ENCODE data around the gene P2RX5. TPM values are rescaled to one million over a fixed set of nuclear protein-coding genes. Genes with fewer than 3 reads are reported as not detected.
A peak's percentile ranks its signal among the peaks of the same experiment; 100 is the strongest.

Gene P2RX5
- total RNA-seq, 1 donor from 2014 or later = 0.30 TPM

DNA sequence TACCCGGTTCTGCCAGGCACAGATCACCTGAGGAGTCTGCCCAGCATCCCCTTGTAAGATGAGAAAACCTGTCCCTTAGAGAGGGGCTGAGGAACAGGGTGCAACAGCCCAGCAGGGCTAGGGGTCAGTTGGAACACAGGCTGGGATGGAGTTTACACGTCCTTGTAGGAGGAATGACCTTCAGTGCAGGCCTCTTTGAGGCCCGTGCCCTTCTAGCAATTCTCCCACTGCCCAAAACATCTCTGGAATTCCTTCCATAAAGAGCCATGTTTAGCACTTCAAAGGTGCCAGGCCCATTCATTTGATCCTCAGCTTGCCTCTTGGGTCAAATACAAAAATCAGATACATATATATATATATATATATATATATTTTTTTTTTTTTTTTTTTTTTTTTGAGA is 54.9 kb downstream of the P2RX5 start:
- Mint-ChIP-seq H3K36me3 (ENCODE audit: low read depth) (peaks cover 4% of the 10 kb centered on the region), H3K4me1 (ENCODE audit: low read depth) (peaks cover 18% of the 10 kb centered on the region), H3K27me3 (ENCODE audit: low read depth) (no peaks in the 10 kb centered on the region), H3K4me3 (ENCODE audit: unreplicated experiment) (no peak overlapping the region), H3K9me3 (ENCODE audit: low read depth) (no peaks in the 10 kb centered on the region), H3K27ac (ENCODE audit: unreplicated experiment) (no peak overlapping the region)
- no peak for DNase-seq (ENCODE audit: low spot score)
- TF ChIP-seq, protein P1, sequence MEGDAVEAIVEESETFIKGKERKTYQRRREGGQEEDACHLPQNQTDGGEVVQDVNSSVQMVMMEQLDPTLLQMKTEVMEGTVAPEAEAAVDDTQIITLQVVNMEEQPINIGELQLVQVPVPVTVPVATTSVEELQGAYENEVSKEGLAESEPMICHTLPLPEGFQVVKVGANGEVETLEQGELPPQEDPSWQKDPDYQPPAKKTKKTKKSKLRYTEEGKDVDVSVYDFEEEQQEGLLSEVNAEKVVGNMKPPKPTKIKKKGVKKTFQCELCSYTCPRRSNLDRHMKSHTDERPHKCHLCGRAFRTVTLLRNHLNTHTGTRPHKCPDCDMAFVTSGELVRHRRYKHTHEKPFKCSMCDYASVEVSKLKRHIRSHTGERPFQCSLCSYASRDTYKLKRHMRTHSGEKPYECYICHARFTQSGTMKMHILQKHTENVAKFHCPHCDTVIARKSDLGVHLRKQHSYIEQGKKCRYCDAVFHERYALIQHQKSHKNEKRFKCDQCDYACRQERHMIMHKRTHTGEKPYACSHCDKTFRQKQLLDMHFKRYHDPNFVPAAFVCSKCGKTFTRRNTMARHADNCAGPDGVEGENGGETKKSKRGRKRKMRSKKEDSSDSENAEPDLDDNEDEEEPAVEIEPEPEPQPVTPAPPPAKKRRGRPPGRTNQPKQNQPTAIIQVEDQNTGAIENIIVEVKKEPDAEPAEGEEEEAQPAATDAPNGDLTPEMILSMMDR (IDR thresholded peaks at IDR 0.05) = no peak

DNA sequence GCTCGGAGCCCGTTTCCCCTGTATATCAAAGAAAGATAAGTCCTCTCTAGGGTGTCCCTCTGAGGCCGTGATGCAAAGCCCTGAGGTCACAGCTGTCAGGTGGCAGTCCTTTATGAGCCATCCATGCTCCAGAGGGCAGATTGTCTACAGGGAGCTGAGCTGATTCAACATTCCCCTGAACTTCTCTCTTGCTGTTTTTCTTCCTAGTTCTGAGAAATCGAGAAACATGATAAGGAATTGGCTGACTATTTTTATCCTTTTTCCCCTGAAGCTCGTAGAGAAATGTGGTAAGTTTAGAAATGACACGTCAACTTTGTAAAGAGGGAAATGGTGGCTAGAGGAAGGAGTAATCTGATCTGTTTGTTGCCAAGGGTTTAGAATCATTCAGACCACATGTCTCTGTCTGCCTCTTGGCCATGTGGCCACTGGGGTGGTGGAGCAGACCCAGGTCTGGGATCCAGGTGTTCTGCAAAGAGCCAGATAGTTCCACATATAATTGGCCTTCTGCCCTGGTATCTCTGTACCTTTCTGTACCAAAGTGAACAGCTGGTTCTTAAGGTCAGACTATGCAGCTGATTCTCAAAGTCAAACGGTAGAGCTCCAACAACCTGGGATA is 55.9 kb downstream of the P2RX5 start:
- TF ChIP-seq, protein P1 (IDR thresholded peaks at IDR 0.05) = no peak
- Mint-ChIP-seq H3K4me1 (ENCODE audit: low read depth) (peaks cover 22% of the 10 kb centered on the region), H3K4me3 (ENCODE audit: unreplicated experiment) (no peak overlapping the region), H3K9me3 (ENCODE audit: low read depth) (no peaks in the 10 kb centered on the region), H3K36me3 (ENCODE audit: low read depth) (peaks cover 2% of the 10 kb centered on the region), H3K27me3 (ENCODE audit: low read depth) (no peaks in the 10 kb centered on the region), H3K27ac (ENCODE audit: unreplicated experiment) (peak overlapping the region; percentile 88)
- no peak for DNase-seq (ENCODE audit: low spot score)

- Mint-ChIP-seq H3K9me3 (ENCODE audit: low read depth) (no peaks in the 10 kb centered on the region), H3K36me3 (ENCODE audit: low read depth) (peaks cover 2% of the 10 kb centered on the region), H3K27ac (ENCODE audit: unreplicated experiment) (peak overlapping the region; percentile 100), H3K4me1 (ENCODE audit: low read depth) (peaks cover 29% of the 10 kb centered on the region), H3K4me3 (ENCODE audit: unreplicated experiment) (peak overlapping the region; percentile 95), H3K27me3 (ENCODE audit: low read depth) (no peaks in the 10 kb centered on the region)
- TF ChIP-seq, protein P1 (IDR thresholded peaks at IDR 0.05) = no peak
- DNase-seq (ENCODE audit: low spot score) = no peak
Observed at GRCh38 chr17:3636908-3637373, 59.0 kb downstream of the P2RX5 start.

DNA sequence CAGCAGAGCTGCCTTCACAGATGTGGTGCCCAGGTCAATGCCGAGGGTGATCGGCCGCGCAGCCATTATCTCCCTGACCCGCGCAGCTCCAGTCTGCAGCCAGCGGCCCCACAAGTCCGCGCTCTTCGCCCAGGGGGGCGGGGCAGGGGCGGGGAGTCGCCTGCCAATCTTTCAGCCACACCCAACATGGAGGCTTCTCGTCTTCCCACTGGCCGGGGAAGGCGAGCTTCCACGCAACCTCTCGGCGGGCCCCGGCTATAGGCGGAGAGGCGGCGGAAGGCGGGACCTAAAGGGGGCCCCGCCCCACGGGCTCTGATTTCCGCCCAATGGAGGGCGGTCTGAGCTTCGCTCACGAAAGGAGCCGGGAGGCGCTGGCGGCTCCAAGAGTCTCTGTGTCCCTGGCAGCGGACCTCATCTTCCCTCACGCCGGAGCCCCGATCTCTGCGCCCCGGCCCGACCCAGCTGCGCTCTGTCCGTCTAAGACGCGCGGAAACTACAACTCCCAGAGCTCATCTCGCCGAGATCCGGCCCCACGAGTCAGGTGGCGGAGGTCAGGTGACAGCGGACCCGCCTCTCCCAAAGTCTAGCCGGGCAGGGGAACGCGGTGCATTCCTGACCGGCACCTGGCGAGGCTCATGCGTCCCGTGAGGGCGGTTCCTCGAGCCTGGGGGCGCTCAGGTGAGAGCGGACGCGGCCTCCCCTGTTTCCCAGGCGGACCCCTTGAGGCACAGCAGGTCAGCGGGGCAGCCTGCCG is 59.6 kb downstream of the P2RX5 start, which contains the start of the genes CTNS and SHPK:
Gene CTNS (plus strand): TSS at position 607 of the 754 bp plus-strand sequence. CDS start 3,447 bp downstream, outside the sequence.
Gene SHPK (minus strand): TSS at position 97 of the 754 bp plus-strand sequence. CDS start 31 bp downstream, at position 66.
- Mint-ChIP-seq H3K27ac (ENCODE audit: unreplicated experiment) (peak within 1 kb of the TSS; percentile 100), H3K36me3 (ENCODE audit: low read depth) (peaks cover 2% of the 10 kb centered on the region), H3K4me1 (ENCODE audit: low read depth) (peaks cover 29% of the 10 kb centered on the region), H3K9me3 (ENCODE audit: low read depth) (no peaks in the 10 kb centered on the region), H3K27me3 (ENCODE audit: low read depth) (no peaks in the 10 kb centered on the region), H3K4me3 (ENCODE audit: unreplicated experiment) (peak within 1 kb of the TSS; percentile 95)
- TF ChIP-seq, protein P1 (IDR thresholded peaks at IDR 0.05) = no peak
- DNase-seq (ENCODE audit: low spot score) = peak; percentile 98

DNA sequence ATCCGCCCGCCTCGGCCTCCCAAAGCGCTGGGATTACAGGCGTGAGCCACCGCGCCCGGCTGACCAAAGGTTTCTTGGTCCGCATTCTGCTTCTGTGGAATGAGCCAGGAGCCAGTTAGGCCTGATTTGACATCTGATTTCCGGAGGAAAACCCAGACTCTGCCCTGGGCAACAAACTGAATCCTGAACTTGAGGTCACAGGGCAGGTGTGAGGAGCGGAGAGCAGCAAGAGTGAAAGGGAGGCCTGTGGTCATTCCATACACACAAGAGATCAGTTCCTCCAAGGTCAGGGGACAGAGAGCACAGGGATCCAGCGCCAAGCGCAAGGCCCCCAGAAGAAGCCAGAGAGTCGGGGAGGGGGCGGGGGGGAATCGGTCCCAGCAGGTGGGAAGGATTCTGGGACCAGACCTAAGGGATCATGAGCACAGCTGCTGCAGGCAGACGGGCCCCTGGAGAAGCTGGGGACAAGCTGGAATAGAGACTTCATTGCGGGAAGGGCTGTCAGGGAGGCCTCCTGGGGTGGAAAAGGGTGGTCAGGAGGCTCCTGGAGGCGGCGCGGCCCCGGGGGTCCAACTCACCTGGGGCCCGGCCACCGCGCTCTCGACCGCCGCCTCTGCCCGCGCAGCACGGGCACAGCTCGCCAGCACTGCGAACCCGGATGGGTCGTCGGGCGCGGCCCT is 60.3 kb downstream of the P2RX5 start:
- H3K27ac Mint-ChIP-seq (ENCODE audit: unreplicated experiment) = peak overlapping the region; percentile 61
- H3K4me1 Mint-ChIP-seq (ENCODE audit: low read depth) = peaks cover 29% of the 10 kb centered on the region
- H3K27me3 Mint-ChIP-seq (ENCODE audit: low read depth) = no peaks in the 10 kb centered on the region
- peaks cover 2% of the 10 kb centered on the region for H3K36me3 Mint-ChIP-seq (ENCODE audit: low read depth)
- no peaks in the 10 kb centered on the region for H3K9me3 Mint-ChIP-seq (ENCODE audit: low read depth)
- TF ChIP-seq, protein P1 (IDR thresholded peaks at IDR 0.05) = peak; percentile 59
- DNase-seq (ENCODE audit: low spot score) = no peak
- peak overlapping the region; percentile 95 for H3K4me3 Mint-ChIP-seq (ENCODE audit: unreplicated experiment)
